Heart left ventricle (tissue), 13 donors: ENCODE data around the gene CYP11A1.

Source experiments
- CTCF ChIP-seq, 12 donors: fragments of 200-600 bp; sonication (generic) in 4 of 12; IDR thresholded peaks; one replicate each; pipeline versions ENCODE4 v1.5.0 to v1.8.0; 2018 to 2022; ENCODE audit warnings: antibody characterized with exemption in 12 of 12, mild to moderate bottlenecking in 5 of 12
- POLR2A ChIP-seq, 2 donors: fragments of 450-650 bp; IDR thresholded peaks; one replicate each; pipeline ENCODE4 v1.6.1; 2017; ENCODE audit warnings: antibody characterized with exemption in 2 of 2, mild to moderate bottlenecking in 2 of 2, moderate library complexity in 2 of 2
- donor health status: ischemic (EF 13 %, LVEDD 7.1; RV severe dilation, severe dysfunction).
- donor health status: DM: no; HTN: yes; CAD: no.
- donor health status: DM: no; HTN: no; CAD: no.
- donor health status: ischemic (EF 25% LVEDD 6.9; RV normal size, moderate dysfunction).
- donor health status: ischemic (EF 25% LVEDD 5.7; RV mildly dilated, moderate dysfunction).
- donor health status: ischemic (EF 35%, LVEDD 5.7; RV mildly dilated, moderate dysfunction).
- donor health status: nonischemic (EF 11% LVEDD 7.7; RV severe dilation, severe dysfunction).
- donor health status: DM: yes; HTN: yes; CAD: no.
- donor health status: PGD.
- donor health status: ischemic (EF 29% LVEDD 5.4; RV normal size, mild dysfunction).
- donor health status: nonischemic (EF 23%, LVEDD 6.1; RV moderate dilation, normal function).

GRCh38 chr15:74396146-74396438 is 28.6 kb upstream of the CYP11A1 start:
- no peak for TF ChIP-seq CTCF (IDR thresholded peaks at IDR 0.05)
- no peak for TF ChIP-seq POLR2A (IDR thresholded peaks at IDR 0.05)
